HG03442 (cell line): Measurements from ENCODE around the gene RANBP9.
A peak's percentile ranks its signal among the peaks of the same experiment; 100 is the strongest.

Source experiments
- ATAC-seq: cut with Tn5 transposase; IDR thresholded peaks from one replicate; pipeline ENCODE4 v1.9.1; 2021; ENCODE audit warnings: mild to moderate bottlenecking, moderate library complexity; ENCODE audit not compliant: unreplicated experiment

The RANBP9 gene

DNA sequence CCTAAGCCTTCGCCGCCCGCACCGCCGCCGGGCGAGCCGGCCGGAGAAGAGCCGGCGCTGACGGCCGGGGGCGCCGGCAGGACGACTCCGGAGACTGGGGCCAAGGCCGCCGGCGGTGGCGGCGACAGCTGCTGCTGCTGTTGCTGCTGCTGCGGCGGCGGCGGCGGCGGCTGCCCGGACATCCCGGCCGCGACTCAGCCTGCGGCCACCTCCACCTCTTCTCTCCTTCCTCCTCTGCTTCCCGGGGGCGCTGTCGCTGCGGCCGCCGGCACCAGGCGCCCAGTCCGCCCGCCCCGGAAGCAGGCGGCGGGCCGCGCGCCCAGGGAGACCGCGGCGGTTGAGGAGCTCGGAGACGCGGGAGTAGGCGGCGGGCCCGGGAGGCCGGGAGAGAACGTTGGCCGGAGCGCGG is 307 bp downstream of the RANBP9 start:
- ATAC-seq: peak; percentile 48

DNA sequence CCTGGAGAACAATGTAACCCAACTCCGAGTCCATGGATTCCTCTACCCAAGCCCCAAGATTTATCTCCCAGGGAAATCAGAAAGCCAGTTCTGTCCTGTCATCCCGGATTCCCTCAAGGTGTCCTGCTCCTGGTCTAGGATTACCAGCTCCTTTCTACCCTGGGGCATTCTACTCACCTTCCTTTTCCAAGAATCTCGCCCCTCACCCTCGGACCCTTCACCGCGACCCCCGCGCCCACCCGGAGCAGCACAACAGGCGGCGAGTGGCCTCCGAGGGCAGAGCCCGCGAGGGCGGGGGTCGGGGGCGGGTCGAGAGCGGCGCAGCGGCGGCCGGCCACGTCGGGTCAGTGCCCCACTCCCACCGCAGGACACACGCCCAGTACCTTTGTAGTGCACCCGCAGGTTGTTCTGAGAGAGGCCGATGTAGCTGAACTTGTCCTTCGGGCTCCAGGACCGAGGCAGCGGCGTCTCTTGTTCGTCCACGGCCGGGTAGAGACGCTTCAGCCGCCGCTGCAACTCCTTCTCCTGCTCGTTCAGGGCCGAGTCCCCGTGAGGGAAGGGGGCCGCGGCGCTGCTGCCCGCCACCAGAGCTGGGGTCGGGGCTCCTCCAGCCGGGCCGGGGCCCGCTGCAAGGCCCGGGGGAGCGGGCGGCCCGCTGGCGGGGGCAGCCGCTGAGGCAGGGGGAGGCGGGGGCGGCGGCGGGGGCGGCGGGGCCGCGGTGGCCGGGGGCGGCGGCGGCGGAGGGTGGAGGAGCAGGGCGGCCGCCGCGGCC is 897 bp downstream of the RANBP9 start:
- peak; percentile 4 for ATAC-seq

DNA sequence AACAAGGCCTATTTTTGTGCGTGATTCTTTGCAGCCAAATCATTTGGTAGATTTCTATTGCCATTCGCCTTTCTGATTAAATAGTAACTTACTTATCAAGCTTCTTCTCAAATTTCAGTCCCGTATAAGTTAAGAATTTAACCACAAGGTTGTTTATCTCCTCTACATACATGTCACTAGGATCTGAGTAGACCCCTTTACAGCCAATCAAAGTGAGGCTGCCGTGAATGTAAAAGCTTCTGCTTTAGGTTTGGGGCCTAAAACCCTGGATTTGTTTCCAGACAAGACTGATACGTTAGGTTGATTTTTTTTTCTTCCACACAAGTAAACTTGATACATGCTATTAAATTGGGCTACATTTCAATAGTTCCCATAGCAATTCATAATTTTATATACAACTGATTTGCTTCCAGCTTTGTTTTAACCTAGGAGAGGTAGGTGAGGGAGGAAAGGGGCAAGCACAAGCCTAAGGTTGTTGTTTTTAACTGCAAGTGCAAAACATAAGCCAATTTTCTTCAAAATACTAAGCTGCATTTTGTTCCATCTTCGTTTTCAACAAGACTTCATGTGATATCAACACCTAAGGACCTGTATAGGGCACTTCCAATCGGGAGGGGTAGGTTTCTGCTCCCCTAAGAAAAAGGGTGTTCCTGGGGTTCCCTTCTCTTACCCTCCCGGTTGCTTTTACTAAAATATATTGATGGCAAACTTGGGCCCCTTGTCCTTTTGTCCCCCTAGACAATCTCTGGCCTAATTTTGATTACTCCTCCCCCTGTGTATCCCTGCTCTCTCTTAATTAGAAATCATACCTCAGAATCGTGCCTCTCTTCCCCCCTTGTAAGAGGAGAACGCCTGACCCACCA is 1.7 kb downstream of the RANBP9 start:
- no peak for ATAC-seq

DNA sequence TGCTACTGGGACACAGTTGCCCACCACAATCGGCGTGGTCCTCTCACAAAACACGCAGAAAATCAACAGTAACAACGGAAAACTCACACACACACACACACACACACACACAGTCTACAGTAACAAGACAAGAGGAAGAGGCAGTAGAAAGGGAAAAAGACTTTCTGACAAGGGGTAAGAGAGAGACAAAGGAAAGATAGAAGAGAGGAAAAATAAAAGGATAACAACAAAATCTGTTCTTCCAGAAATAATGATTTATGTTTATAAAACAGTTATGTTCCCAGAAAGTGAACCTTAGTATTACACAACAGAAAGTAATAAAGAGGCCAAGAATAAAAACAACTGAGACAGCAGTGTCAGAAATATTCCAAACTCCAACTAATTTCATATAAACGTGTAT is 2.9 kb downstream of the RANBP9 start:
- no peak for ATAC-seq

DNA sequence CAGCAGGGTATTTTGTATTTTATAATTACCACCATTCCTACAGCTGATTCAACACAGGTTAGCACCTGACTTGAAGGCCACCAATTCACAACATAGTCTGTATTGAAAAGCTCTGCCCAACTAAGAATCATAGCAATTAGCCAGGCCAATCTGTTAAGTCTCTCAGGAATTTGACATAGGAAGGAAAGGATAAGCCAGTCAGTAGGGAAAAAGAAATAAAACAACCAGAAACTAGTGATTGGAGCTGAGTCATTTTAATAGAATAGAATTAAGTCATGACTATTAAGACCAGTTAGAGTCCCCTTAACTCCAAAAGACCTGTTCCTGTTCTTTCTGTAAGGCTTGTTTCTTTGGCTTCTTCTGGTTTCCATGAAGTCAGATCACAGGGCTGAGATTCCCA is 8.1 kb downstream of the RANBP9 start:
- no peak for ATAC-seq

DNA sequence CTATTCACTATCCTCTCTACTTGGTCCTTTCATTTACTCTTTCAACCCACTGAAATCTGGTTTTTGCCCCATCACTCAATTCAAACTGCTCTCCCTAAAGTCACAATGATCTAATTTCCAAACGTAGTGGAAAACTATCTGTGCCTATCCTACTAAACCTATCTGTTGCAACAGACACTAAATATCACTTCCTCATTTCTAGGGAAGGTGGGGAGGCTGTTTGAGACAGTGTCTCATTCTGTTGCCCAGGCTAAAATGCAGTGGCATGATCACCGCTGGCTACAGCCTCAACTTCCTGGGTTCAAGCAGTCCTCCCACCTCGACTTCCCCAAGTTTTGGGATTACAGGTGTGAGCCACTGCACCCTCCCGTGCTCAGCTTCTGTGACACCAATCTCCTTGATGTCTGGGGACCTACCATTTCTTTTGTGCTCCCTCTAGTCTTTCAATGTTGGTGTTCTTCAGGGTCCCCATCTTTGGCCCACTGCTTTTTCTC is 8.8 kb downstream of the RANBP9 start:
- ATAC-seq: peak; percentile 57

DNA sequence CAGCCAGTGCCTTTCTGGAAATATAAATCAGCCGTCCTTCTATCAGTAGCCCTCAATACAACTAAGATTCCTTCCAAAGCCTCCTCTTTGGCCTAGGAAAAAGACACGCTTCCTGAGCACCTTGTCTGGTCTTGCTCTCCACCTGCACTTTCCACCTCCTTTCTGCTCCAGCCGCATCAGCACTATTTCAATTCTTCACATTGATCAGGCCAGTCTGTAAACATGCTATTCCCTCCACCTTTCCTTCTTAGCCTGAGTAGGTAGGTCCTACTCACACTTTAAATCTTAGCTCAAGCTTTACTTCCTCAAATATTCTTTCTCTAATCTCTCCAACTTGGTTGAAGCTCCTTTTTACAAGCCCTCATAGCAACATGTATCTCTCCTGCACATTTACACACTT is 11.4 kb downstream of the RANBP9 start:
- ATAC-seq: no peak

DNA sequence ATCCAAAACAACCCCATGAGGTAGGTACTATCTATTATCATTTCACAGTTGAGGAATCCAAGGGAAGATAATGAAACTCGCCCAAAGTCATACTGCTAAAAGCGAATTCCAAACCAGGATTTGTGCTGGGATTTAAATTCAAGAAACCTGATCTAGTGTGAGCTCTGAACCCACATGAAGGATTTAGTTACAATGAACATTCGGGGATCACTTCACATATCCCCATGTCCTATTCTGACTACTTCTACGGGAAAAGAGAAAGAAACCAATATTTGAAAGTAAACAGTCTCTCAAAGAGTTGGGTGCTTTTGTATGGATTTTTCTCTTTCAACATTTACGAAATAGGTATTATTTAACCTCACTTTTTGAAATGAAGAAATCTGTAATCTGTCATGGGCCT is 12.9 kb downstream of the RANBP9 start:
- ATAC-seq: no peak

DNA sequence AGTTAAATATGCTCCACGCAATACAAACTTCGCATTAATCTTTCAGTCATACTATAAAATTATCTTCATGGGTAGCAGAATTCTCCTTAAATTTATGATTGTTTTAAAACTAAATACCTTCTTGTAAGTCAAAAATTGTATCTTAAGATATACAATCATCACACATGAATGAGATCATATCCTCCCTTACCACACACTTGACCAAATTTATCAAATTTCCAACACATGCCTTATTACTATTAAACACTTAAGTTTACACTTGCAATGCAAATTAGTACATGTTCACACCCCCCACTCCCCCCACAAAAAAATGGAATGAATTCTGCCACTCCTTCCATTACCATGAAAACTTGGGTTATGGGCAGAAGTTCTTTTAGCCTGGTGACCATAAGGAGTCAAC is 13.8 kb downstream of the RANBP9 start:
- no peak for ATAC-seq

DNA sequence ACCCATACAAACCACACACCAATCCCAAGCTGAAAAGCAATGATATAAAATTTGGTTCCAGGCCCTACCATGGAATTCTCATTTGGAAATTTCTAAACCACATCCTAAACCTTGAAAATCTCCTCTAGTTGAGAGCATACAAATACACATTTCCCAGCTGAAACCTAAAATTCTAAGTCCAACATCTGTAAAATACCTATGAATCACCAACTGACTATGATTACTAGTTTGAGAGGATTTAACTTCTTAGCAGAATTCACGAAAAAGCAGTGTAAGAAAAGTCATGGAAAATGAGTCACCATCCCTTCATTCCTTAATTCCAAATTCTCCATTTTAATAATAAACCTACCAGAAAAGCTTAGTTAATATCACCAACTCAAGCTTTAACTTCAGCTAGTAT is 15.4 kb downstream of the RANBP9 start:
- ATAC-seq: no peak

DNA sequence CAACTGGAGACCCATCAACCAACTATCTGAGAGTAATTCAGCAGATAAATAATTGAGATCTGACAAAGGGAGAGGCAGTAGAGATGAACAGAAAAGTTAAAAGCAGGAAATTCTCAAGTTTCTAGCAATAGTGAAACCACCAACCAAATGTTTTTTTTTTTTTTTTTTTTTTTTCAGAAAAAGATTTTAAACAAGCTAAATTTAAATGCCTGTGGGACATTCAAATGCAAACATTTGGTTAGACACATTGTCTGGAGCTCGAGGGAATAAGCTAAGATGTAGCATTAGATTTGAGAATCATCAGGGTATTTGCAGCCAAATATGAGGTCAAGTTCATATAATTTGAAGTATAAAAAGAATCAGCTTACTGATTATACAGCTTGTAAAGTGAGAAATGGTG is 16.4 kb downstream of the RANBP9 start:
- ATAC-seq: no peak

DNA sequence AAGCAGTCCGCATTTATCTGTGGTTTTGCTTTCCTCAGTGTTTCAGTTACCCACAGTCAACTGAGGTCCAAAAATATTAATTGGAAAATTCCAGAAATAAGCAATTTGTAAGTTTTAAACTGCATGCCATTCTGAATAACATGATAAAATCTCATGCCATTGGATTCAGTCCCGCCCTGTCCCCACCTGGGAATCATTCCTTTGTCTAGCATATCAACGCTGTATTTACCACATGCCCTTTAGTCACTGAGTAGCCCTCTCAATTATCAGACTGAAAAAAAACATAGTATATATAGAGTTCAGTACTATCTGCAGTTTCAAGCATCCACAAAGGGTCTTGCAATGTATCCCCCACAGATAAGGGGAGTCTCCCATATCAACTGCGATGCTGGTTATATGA is 17.1 kb downstream of the RANBP9 start:
- no peak for ATAC-seq

DNA sequence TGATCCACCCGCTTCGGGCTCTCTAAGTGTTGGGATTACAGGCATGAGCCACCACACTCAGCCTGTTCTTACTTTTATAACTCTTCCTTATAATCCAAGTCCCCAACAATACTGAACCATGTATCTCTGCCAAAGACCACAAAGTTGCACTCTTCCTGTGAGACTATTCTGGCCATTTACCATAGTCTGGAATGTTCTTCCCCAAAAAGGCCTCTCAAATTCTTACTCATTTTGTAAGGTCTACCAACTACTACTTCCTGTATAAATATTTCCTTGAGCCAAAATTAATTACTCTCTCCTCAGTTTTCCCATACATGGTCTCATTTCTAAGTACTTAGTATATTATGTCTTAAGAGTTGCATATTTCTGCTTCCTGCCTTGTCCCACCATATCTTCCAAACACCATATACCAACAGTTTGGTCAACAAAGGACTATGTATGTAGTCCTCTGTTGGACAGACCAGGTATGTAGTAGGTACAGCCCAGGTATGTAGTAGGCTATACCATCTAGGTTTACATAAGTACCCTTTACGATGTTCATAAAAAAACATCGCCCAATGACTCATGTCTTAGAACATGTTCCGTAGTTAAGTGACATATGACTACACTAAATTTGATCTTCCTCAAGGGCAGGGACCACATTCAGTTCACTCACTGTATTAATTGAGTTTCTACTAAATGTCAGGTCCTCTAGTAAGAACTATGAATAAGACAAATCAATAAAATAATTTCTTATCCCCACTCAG is 22.0 kb downstream of the RANBP9 start:
- no peak for ATAC-seq

DNA sequence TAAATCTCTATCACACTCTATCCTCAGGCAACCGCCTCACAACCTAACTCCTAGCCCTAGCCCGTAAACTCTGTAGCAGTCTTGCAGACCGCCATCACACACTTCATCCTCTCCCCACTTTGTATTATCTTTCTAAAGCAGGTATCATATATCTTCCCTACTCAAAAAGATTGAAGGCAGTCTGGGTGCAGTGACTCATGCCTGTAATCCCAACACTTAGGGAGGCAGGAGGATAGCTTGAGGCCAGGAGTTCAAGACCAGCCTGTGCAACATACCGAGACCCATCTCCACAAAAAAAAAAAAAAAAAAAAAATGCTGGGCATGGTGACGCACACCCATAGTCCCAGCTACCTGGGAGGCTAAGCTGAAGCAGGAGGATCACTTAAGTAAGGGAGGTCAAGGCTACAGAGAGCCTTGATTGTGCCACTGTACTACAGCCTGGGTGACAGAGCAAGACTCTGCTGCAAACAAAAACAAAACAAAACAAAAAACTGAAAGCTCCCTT is 22.9 kb downstream of the RANBP9 start:
- no peak for ATAC-seq

DNA sequence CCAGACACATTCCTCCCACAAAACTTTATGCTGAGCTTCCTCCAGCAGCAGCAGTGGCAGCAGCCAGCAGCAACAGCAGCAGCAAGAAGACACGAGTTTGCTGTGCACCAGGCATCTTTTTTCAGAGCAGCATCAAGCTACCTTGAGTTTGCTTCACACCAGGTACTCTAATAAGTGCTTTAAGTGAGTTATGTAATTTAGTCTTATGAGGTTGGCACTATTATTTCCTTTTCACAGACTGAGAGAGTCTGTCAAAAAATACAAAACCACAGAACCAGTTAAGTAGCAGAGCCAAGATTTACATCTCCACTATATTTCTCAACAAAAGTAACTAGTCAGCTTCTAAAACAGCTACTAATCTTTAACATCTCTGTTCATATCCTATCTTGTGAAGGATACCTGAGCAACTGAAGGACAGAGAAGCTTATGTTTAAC is 23.7 kb downstream of the RANBP9 start:
- no peak for ATAC-seq

DNA sequence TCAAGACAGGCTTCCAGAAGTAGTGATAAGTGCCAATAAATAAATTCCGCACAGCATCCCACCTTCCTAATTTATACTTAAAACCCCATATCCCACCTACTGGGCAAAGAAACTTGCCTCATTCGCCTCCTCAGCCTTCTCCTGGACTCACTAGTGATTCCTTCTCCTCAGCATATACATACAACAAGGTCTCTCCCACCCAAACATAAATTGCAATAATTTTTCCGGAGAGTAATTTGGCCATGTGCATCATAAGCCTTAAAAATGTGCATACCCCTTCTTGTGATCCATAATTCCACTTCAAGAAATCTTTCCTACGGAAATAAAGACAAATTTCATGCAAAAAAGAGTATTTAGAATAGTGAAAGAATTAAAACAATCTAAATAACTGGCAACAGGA is 26.8 kb downstream of the RANBP9 start:
- ATAC-seq: no peak

DNA sequence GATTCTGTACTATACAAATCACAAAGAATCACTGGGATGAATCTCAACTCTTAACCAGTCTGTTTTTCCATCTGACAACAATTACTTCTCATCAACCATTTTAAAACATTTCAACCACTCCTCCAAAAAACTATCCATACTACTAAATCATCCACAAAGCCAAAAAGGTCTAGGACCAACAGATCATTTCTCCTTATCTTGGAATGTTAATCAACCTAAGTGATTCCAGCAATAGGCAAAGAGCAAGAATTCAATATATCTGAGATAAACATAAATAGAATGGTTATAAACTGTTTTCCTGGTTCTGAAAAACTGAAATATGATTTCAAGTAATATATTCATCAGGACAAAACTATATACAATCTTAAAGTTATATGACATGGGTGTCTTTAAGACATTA is 28.6 kb downstream of the RANBP9 start:
- ATAC-seq: no peak

DNA sequence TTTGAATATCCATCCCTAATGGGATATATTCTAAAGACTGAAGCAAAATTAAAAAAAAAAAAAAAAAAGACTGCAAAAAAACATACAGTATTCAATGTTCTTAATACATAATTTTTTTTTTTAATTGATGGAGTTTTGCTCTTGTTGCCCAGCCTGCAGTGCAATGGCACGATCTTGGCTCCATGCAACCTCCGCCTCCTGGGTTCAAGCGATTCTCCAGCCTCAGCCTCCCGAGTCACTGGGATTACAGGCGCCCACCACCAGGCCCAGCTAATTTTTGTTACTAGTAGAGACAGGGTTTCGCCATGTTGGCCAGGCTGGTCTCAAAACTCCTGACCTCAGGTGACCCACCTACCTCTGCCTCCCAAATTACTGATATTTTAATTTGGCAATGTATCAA is 29.3 kb downstream of the RANBP9 start:
- no peak for ATAC-seq

DNA sequence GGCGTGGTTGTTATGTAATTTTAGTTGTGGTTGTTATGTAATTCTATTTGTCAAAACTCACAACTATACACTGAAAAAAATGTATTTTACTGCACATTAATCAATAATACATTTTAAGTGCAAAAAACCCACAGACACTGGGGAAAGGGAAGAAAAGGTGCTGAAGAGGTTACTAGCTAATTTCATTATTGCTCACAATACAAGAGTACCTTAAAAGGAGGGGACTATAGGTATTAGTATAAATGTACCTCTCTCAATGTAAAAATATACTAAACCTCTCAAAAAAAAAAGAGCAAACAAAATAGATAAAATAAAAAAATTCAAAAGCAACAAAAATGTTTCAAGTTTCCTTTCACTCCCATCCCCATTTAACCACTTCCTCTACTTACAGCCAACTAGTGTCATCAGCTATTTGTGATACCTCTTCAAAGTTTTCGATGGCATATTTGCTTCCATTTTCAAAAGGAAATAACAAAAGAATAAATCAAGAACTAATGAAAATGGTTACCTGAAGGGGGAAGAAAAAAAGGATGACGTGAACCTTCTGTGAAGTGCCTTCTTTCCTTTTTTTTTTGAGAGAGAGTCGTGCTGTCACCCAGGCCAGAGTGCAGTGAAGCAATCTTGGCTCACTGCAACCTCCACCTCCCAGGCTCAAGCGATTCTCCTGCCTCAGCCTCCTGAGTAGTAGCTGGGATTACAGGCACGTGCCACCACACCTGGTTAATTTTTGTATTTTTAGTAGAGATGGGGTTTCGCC is 30.2 kb downstream of the RANBP9 start:
- no peak for ATAC-seq

DNA sequence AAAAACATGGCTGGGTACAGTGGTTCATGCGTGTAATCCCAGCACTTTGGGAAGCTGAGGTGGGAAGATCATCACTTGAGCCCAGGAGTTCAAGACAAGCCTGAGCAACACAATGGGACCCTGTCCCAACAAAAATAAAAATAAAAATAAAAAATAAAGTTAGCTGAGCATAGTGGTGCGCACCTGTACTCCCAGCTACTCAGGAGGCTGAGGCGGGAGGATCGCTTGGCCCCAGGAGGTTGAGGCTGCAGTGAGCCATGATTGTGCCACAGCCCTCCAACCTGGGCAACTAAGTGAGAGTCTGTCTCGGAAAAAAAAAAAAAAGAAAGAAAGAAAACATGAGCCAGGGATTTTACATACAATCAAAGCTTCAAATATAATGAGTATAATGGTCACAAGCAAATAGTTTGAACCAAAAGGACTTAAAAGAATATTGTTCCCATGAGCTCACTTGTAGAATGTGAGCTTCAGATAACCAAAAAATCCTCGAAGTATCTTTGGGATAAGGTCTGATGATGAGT is 31.1 kb downstream of the RANBP9 start:
- ATAC-seq: no peak
